Endothelial cell (in vitro differentiated cells): Measurements from ENCODE around the gene HMOX2. TPM values are rescaled to one million over a fixed set of nuclear protein-coding genes. Genes with fewer than 3 reads are reported as not detected.

Experiments
- DNase-seq: peaks from one replicate; pipeline ENCODE4 v3.0.0; 2021; ENCODE audit warnings: low spot score
- H3K27ac Mint-ChIP-seq: one replicate; pipeline ENCODE4 v1.8.0; 2021; ENCODE audit warnings: mixed read lengths, inconsistent platforms; ENCODE audit not compliant: unreplicated experiment
- H3K27me3 Mint-ChIP-seq: one replicate; pipeline ENCODE4 v1.8.0; 2021; ENCODE audit warnings: mild to moderate bottlenecking, moderate library complexity, mixed read lengths, inconsistent platforms; ENCODE audit not compliant: unreplicated experiment
- H3K36me3 Mint-ChIP-seq: one replicate; pipeline ENCODE4 v1.8.0; 2021; ENCODE audit warnings: mild to moderate bottlenecking, low read depth, mixed read lengths, inconsistent platforms; ENCODE audit not compliant: unreplicated experiment
- H3K4me1 Mint-ChIP-seq: one replicate; pipeline ENCODE4 v1.8.0; 2021; ENCODE audit warnings: mild to moderate bottlenecking, mixed read lengths, inconsistent platforms; ENCODE audit not compliant: unreplicated experiment
- H3K4me3 Mint-ChIP-seq: one replicate; pipeline ENCODE4 v1.8.0; 2021; ENCODE audit warnings: mild to moderate bottlenecking, mixed read lengths, inconsistent platforms; ENCODE audit not compliant: unreplicated experiment
- H3K9me3 Mint-ChIP-seq: one replicate; pipeline ENCODE4 v1.8.0; 2021; ENCODE audit warnings: mixed read lengths, inconsistent platforms; ENCODE audit not compliant: unreplicated experiment
- CTCF ChIP-seq: fragments of 200-600 bp; sonication (generic); IDR thresholded peaks from one replicate; pipeline ENCODE4 v1.5.0; 2021; ENCODE audit warnings: antibody characterized with exemption; ENCODE audit not compliant: unreplicated experiment
- total RNA-seq: library from RNA; stranded (reverse); fragmentation: NEBNext Ultra II Directional; extraction: Animal tissue kit (Norgen Biotek cat#: 25700); gene quantifications from one replicate; pipeline ENCODE4 v1.2.1, GENCODE V29; 2021; ENCODE audit not compliant: unreplicated experiment

Gene HMOX2
- total RNA-seq, 1 donor from 2014 or later: 225 TPM

- H3K36me3 Mint-ChIP-seq: peaks cover 12% of the 10 kb centered on the region
- no peaks in the 10 kb centered on the region for H3K4me1 Mint-ChIP-seq
- no peak overlapping the region for H3K27ac Mint-ChIP-seq
- peaks cover 2% of the 10 kb centered on the region for H3K27me3 Mint-ChIP-seq
- TF ChIP-seq CTCF: no peak
- no peak for DNase-seq
- no peaks in the 10 kb centered on the region for H3K9me3 Mint-ChIP-seq
- no peak overlapping the region for H3K4me3 Mint-ChIP-seq
Measured at GRCh38 chr16:4461250-4462085, 14.7 kb upstream of the HMOX2 start.

- Mint-ChIP-seq H3K4me3 (no peak overlapping the region), H3K4me1 (no peaks in the 10 kb centered on the region), H3K36me3 (peaks cover 20% of the 10 kb centered on the region), H3K27ac (no peak overlapping the region), H3K27me3 (peaks cover 4% of the 10 kb centered on the region), H3K9me3 (no peaks in the 10 kb centered on the region)
- no peak for TF ChIP-seq CTCF
- DNase-seq: no peak
Measured at GRCh38 chr16:4463522-4464163, 12.6 kb upstream of the HMOX2 start.

GRCh38 chr16:4465977-4466779, 10.0 kb upstream of the HMOX2 start:
- peaks cover 4% of the 10 kb centered on the region for H3K27me3 Mint-ChIP-seq

GRCh38 chr16:4467916-4468315, 8.3 kb upstream of the HMOX2 start:
- peaks cover 16% of the 10 kb centered on the region for H3K36me3 Mint-ChIP-seq
- H3K4me3 Mint-ChIP-seq: no peak overlapping the region
- TF ChIP-seq CTCF: no peak
- H3K27ac Mint-ChIP-seq: no peak overlapping the region
- no peaks in the 10 kb centered on the region for H3K4me1 Mint-ChIP-seq
- DNase-seq: no peak
- peaks cover 4% of the 10 kb centered on the region for H3K27me3 Mint-ChIP-seq
- H3K9me3 Mint-ChIP-seq: no peaks in the 10 kb centered on the region

More at GRCh38 chr16:4465977-4466779, 10.0 kb upstream of the HMOX2 start:
- Mint-ChIP-seq H3K4me1 (no peaks in the 10 kb centered on the region), H3K27ac (no peak overlapping the region), H3K4me3 (no peak overlapping the region), H3K9me3 (no peaks in the 10 kb centered on the region), H3K36me3 (peaks cover 16% of the 10 kb centered on the region)
- TF ChIP-seq CTCF: no peak
- DNase-seq: no peak
